CD4-positive, CD25-positive, alpha-beta regulatory T cell (primary cell): Measurements from ENCODE around the gene ROBO2. TPM values are rescaled to one million over a fixed set of nuclear protein-coding genes. Genes with fewer than 3 reads are reported as not detected.

Experiments
- ATAC-seq, 2 donors: fragments of 150-1000 bp; cut with Tn5 transposase; one replicate each; pipeline ENCODE4 v1.10.0; 2021; ENCODE audit warnings: low read depth in 2 of 2, moderate number of reproducible peaks in 2 of 2, moderate library complexity in 1 of 2
- DNase-seq, 3 donors: peaks; one replicate each; pipeline versions ENCODE4 v3.0.0 to v3.0.0-alpha.2; 2012 to 2022; ENCODE audit warnings: mixed read lengths in 1 of 3
- H3K27ac ChIP-seq: one replicate; pipeline ENCODE4 v1.7.0; 2013; ENCODE audit warnings: mild to moderate bottlenecking, low read length; ENCODE audit not compliant: insufficient read depth, poor library complexity, severe bottlenecking
- H3K27me3 ChIP-seq: one replicate; pipeline ENCODE4 v1.7.0; 2013; ENCODE audit warnings: low read length; ENCODE audit not compliant: control insufficient read depth, insufficient read depth
- H3K36me3 ChIP-seq: one replicate; pipeline ENCODE4 v1.7.0; 2013; ENCODE audit warnings: mild to moderate bottlenecking, low read length, moderate library complexity; ENCODE audit not compliant: control insufficient read depth, insufficient read depth
- H3K4me1 ChIP-seq: 2 replicates; pipeline ENCODE4 v1.7.0; 2013; ENCODE audit warnings: mild to moderate bottlenecking, low read length; ENCODE audit not compliant: insufficient read depth, control insufficient read depth, poor library complexity, severe bottlenecking
- H3K4me3 ChIP-seq: one replicate; pipeline ENCODE4 v1.7.0; 2013; ENCODE audit warnings: low read depth, mild to moderate bottlenecking, low read length, moderate library complexity
- H3K9me3 ChIP-seq, 2 experiments: 1 replicate in 1 of 2; 2 replicates in 1 of 2; pipeline ENCODE4 v1.7.0; 2013; ENCODE audit warnings: low read length in 2 of 2, mild to moderate bottlenecking in 1 of 2, moderate library complexity in 1 of 2; ENCODE audit not compliant: control insufficient read depth in 2 of 2
- H3K27ac Mint-ChIP-seq, 3 donors: one replicate each; pipeline ENCODE4 v1.8.0; 2020 to 2022; ENCODE audit warnings: mild to moderate bottlenecking in 3 of 3, mixed read lengths in 3 of 3, moderate library complexity in 2 of 3
- H3K27me3 Mint-ChIP-seq: one replicate; pipeline ENCODE4 v1.8.0; 2022; ENCODE audit warnings: mild to moderate bottlenecking, mixed read lengths
- H3K36me3 Mint-ChIP-seq: one replicate; pipeline ENCODE4 v1.8.0; 2020; ENCODE audit warnings: mixed read lengths
- H3K4me1 Mint-ChIP-seq, 4 donors: one replicate each; pipeline ENCODE4 v1.8.0; 2020 to 2022; ENCODE audit warnings: mixed read lengths in 4 of 4, mild to moderate bottlenecking in 1 of 4
- H3K4me3 Mint-ChIP-seq, 4 donors: one replicate each; pipeline ENCODE4 v1.8.0; 2020 to 2022; ENCODE audit warnings: mild to moderate bottlenecking in 4 of 4, mixed read lengths in 4 of 4, moderate library complexity in 3 of 4
- H3K9me3 Mint-ChIP-seq, 7 donors: one replicate each; pipeline ENCODE4 v1.8.0; 2020 to 2022; ENCODE audit warnings: mixed read lengths in 7 of 7, mild to moderate bottlenecking in 3 of 7, moderate library complexity in 2 of 7
- polyA plus RNA-seq, 4 donors: library from polyadenylated mRNA; unstranded; fragments of 300-500 nt; fragmentation: Illumina TruSeq; gene quantifications; one replicate each; pipeline ENCODE4 v1.2.3, GENCODE V29; 2021
- total RNA-seq: library from RNA; stranded (reverse); gene quantifications from one replicate; pipeline ENCODE4 v1.2.3, GENCODE V29; 2022

ROBO2 gene
- total and polyA plus RNA-seq, 5 donors from 2014 or later: not detected

- H3K9me3 Mint-ChIP-seq: peaks cover 0 to 38% (median 18%) of the 10 kb centered on the region in 7 donors
- no peaks in the 10 kb centered on the region for H3K4me1 Mint-ChIP-seq
- DNase-seq (no peak), ATAC-seq (no peak)
- Histone ChIP-seq H3K27me3 (no peaks in the 10 kb centered on the region), H3K27ac (no peak overlapping the region), H3K36me3 (no peaks in the 10 kb centered on the region), H3K4me3 (no peak overlapping the region), H3K4me1 (no peaks in the 10 kb centered on the region), H3K9me3 (peaks cover 0 to 4% of the 10 kb centered on the region in 2 experiments)
- H3K27ac Mint-ChIP-seq: no peak overlapping the region
- no peaks in the 10 kb centered on the region for H3K27me3 Mint-ChIP-seq
- H3K36me3 Mint-ChIP-seq: no peaks in the 10 kb centered on the region
- no peak overlapping the region for H3K4me3 Mint-ChIP-seq
Measured at GRCh38 chr3:77475507-77475906, 435.6 kb downstream of the ROBO2 start.

GRCh38 chr3:77479021-77479420, 439.1 kb downstream of the ROBO2 start:
- no peaks in the 10 kb centered on the region for H3K4me1 Mint-ChIP-seq
- no peaks in the 10 kb centered on the region for H3K36me3 Mint-ChIP-seq

GRCh38 chr3:77489216-77489615, 449.3 kb downstream of the ROBO2 start:
- Histone ChIP-seq H3K36me3 (no peaks in the 10 kb centered on the region), H3K9me3 (peaks cover 2 to 7% of the 10 kb centered on the region in 2 experiments), H3K27ac (no peak overlapping the region), H3K27me3 (no peaks in the 10 kb centered on the region), H3K4me1 (no peaks in the 10 kb centered on the region), H3K4me3 (no peak overlapping the region)
- H3K4me1 Mint-ChIP-seq: no peaks in the 10 kb centered on the region
- no peaks in the 10 kb centered on the region for H3K36me3 Mint-ChIP-seq
- H3K9me3 Mint-ChIP-seq: peaks cover 4 to 28% (median 11%) of the 10 kb centered on the region in 7 donors
- ATAC-seq (no peak), DNase-seq (no peak)
- no peak overlapping the region for H3K27ac Mint-ChIP-seq
- no peak overlapping the region for H3K4me3 Mint-ChIP-seq
- no peaks in the 10 kb centered on the region for H3K27me3 Mint-ChIP-seq

More at GRCh38 chr3:77479021-77479420, 439.1 kb downstream of the ROBO2 start:
- no peaks in the 10 kb centered on the region for H3K27me3 Mint-ChIP-seq
- ATAC-seq (no peak), DNase-seq (no peak)
- H3K4me3 ChIP-seq: no peak overlapping the region
- peaks cover 0 to 4% of the 10 kb centered on the region in 2 experiments for H3K9me3 ChIP-seq
- peaks cover 0 to 28% (median 8%) of the 10 kb centered on the region in 7 donors for H3K9me3 Mint-ChIP-seq
- no peaks in the 10 kb centered on the region for H3K27me3 ChIP-seq
- no peak overlapping the region for H3K27ac ChIP-seq
- no peak overlapping the region for H3K4me3 Mint-ChIP-seq
- no peak overlapping the region for H3K27ac Mint-ChIP-seq
- no peaks in the 10 kb centered on the region for H3K4me1 ChIP-seq
- H3K36me3 ChIP-seq: no peaks in the 10 kb centered on the region

GRCh38 chr3:77491961-77492360, 452.1 kb downstream of the ROBO2 start:
- H3K36me3 ChIP-seq: no peaks in the 10 kb centered on the region
- Mint-ChIP-seq H3K27me3 (no peaks in the 10 kb centered on the region), H3K4me3 (no peak overlapping the region), H3K4me1 (no peaks in the 10 kb centered on the region), H3K36me3 (no peaks in the 10 kb centered on the region), H3K27ac (no peak overlapping the region), H3K9me3 (peaks cover 4 to 12% (median 7%) of the 10 kb centered on the region in 7 donors)
- DNase-seq (no peak), ATAC-seq (no peak)
- H3K4me3 ChIP-seq: no peak overlapping the region
- H3K27me3 ChIP-seq: no peaks in the 10 kb centered on the region
- no peaks in the 10 kb centered on the region for H3K4me1 ChIP-seq
- H3K27ac ChIP-seq: no peak overlapping the region
- H3K9me3 ChIP-seq: peaks cover 2 to 7% of the 10 kb centered on the region in 2 experiments

DNA sequence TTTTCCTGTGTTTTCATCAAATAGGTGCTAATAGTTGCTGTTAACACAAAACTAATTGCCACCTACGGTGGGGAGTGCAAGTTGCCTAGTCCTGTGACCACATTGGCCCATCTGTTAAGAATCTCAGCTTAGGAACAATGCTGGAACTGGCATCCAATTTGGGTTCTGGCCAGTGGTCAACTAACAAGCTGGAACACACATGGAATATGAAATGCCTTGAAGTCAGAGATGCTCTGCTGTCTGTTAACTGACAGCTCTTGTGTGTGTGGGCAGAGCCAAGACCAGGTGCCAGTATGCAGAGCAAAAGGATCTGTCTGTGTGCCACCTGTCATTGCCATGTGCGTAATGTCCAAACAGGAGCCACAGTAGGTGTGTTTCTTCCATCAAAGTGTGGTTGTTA, 460.8 kb downstream of the ROBO2 start:
- H3K4me3 Mint-ChIP-seq: no peak overlapping the region
- no peaks in the 10 kb centered on the region for H3K36me3 Mint-ChIP-seq
- peaks cover 0 to 7% (median 3%) of the 10 kb centered on the region in 7 donors for H3K9me3 Mint-ChIP-seq
- Histone ChIP-seq H3K27me3 (no peaks in the 10 kb centered on the region), H3K9me3 (peaks cover 0 to 2% of the 10 kb centered on the region in 2 experiments), H3K27ac (no peak overlapping the region), H3K4me3 (no peak overlapping the region), H3K4me1 (no peaks in the 10 kb centered on the region), H3K36me3 (no peaks in the 10 kb centered on the region)
- H3K27me3 Mint-ChIP-seq: no peaks in the 10 kb centered on the region
- no peak overlapping the region for H3K27ac Mint-ChIP-seq
- ATAC-seq (no peak), DNase-seq (no peak)
- H3K4me1 Mint-ChIP-seq: no peaks in the 10 kb centered on the region

- H3K4me1 Mint-ChIP-seq: no peaks in the 10 kb centered on the region
- ATAC-seq (no peak), DNase-seq (no peak)
- no peak overlapping the region for H3K4me3 ChIP-seq
- no peak overlapping the region for H3K27ac Mint-ChIP-seq
- H3K4me1 ChIP-seq: no peaks in the 10 kb centered on the region
- H3K9me3 ChIP-seq: peaks cover 0 to 5% of the 10 kb centered on the region in 2 experiments
- no peaks in the 10 kb centered on the region for H3K36me3 Mint-ChIP-seq
- H3K27ac ChIP-seq: no peak overlapping the region
- no peaks in the 10 kb centered on the region for H3K27me3 ChIP-seq
- no peaks in the 10 kb centered on the region for H3K36me3 ChIP-seq
- no peak overlapping the region for H3K4me3 Mint-ChIP-seq
- H3K9me3 Mint-ChIP-seq: peaks cover 3 to 12% (median 10%) of the 10 kb centered on the region in 7 donors
- no peaks in the 10 kb centered on the region for H3K27me3 Mint-ChIP-seq
Measured at GRCh38 chr3:77506384-77506783, 466.5 kb downstream of the ROBO2 start.

DNA sequence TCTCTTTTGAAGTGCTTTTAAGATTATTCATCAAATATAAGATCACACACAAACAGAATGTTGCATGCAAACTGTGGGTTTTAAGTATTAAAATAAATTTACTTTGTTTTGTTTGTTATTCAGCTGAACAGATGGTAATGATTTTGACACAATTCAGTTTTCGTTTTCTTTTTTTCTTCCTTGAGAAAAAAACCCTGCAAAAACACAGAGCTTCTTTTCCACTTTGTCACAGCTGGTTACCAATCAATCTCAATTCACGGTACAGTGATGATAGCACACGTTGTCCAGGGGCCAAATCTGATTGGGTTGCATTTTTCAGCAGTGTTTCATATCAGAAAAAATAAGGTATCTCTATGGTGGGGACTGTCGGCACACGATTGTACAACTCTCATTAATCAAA, 473.6 kb downstream of the ROBO2 start:
- ATAC-seq (no peak), DNase-seq (no peak)
- peaks cover 3 to 21% (median 11%) of the 10 kb centered on the region in 7 donors for H3K9me3 Mint-ChIP-seq
- no peak overlapping the region for H3K27ac Mint-ChIP-seq
- H3K36me3 Mint-ChIP-seq: no peaks in the 10 kb centered on the region
- no peak overlapping the region for H3K4me3 ChIP-seq
- H3K4me1 Mint-ChIP-seq: no peaks in the 10 kb centered on the region
- no peaks in the 10 kb centered on the region for H3K27me3 Mint-ChIP-seq
- no peaks in the 10 kb centered on the region for H3K27me3 ChIP-seq
- no peaks in the 10 kb centered on the region for H3K36me3 ChIP-seq
- H3K9me3 ChIP-seq: peaks cover 5 to 11% of the 10 kb centered on the region in 2 experiments
- no peaks in the 10 kb centered on the region for H3K4me1 ChIP-seq
- H3K4me3 Mint-ChIP-seq: no peak overlapping the region
- no peak overlapping the region for H3K27ac ChIP-seq

DNA sequence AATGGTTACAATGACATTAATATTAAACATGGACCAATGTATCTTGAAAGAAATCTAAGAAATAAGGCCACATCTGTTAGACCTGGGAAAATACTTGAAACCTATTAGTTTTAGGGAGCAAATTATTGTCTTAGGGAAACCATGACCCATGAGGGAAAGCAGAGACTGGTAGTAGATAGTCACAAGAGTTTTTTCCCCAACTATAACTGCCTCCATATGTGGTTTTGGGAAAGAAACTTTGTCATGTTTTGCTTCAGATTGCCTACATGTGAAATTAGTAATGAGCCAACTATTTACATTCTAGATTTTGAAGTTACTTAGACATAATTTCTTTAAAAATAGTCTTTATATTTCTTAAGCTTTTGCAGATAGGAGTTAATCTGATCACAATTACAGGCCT, 474.9 kb downstream of the ROBO2 start:
- H3K4me3 Mint-ChIP-seq: no peak overlapping the region

More for the DNA sequence above, 474.9 kb downstream of the ROBO2 start:
- DNase-seq (no peak), ATAC-seq (no peak)
- no peaks in the 10 kb centered on the region for H3K36me3 Mint-ChIP-seq
- H3K4me1 Mint-ChIP-seq: no peaks in the 10 kb centered on the region
- Histone ChIP-seq H3K4me1 (no peaks in the 10 kb centered on the region), H3K27ac (no peak overlapping the region), H3K36me3 (no peaks in the 10 kb centered on the region), H3K9me3 (peaks cover 5 to 11% of the 10 kb centered on the region in 2 experiments), H3K27me3 (no peaks in the 10 kb centered on the region), H3K4me3 (no peak overlapping the region)
- H3K9me3 Mint-ChIP-seq: peaks cover 0 to 26% (median 8%) of the 10 kb centered on the region in 7 donors
- no peak overlapping the region for H3K27ac Mint-ChIP-seq
- H3K27me3 Mint-ChIP-seq: no peaks in the 10 kb centered on the region
